NCI-H1092 (cell line): ENCODE measurements around the gene SLC5A1.
"Not testable (repeated sequence)": the region's sequence is repeated elsewhere in the genome, so short reads cannot be mapped to it uniquely, and the experiment has no call there.

Experiments
- DNase-seq: peaks from one replicate; lab custom pipeline; 2025; lab: John Stamatoyannopoulos, UW

The SLC5A1 gene

GRCh38 chr22:32144496-32145274 lies 101.6 kb downstream of the SLC5A1 start:
- no peak for DNase-seq

- DNase-seq: not testable (repeated sequence)
Observed at GRCh38 chr22:32147128-32147527, 104.1 kb downstream of the SLC5A1 start.

DNA sequence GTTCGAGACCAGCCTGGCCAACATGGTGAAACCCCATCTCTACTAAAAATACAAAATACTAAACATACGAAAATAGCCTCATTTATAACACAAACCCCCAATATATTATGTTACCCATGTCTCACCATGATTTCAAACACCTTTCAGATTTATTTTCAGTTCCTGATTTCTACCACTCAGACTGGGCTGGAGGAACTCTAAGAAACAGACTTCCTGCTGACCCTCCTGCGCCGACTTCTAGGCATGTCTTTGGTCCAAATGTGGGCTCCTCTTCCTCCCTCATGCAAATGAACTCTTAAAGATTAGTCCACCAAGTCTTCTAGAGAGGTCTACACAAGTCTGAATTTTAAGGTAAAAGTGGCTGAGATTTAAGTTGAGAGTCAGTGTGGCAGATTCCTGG lies 105.3 kb downstream of the SLC5A1 start:
- DNase-seq: not testable (repeated sequence)

DNA sequence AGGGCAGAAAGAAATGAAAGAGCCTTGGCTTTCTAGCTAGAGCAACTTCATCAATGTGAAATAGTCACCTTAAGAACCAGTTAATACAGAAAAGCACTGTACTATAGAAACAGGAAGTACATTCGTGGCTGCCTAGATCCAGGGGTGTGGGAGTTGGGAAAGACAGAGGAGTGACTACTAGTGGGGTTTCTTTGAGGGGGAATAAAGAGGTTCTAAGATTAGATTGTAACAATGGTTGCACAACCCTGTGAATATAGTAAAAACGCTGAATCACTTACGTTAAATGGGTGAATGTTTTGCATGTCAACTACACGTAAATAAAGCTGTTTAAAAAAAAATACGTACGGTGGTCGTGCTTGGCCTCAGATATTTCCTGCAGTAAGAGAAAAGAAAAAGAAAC lies 107.6 kb downstream of the SLC5A1 start:
- DNase-seq: not testable (repeated sequence)

DNA sequence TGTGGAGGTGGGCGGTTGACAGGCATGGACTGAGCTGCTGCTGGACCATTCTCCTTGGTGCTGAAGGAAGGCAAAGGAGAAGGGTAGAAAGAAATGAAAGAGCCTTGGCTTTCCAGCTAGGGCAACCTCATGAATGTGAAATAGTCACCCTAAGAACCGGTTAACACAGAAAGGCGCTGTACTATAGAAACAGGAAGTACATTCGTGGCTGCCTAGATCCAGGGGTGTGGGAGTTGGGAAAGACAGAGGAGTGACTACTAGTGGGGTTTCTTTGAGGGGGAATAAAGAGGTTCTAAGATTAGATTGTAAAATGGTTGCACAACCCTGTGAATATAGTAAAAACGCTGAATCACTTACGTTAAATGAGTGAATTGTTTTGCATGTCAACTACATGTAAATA lies 108.6 kb downstream of the SLC5A1 start:
- not testable (repeated sequence) for DNase-seq

DNA sequence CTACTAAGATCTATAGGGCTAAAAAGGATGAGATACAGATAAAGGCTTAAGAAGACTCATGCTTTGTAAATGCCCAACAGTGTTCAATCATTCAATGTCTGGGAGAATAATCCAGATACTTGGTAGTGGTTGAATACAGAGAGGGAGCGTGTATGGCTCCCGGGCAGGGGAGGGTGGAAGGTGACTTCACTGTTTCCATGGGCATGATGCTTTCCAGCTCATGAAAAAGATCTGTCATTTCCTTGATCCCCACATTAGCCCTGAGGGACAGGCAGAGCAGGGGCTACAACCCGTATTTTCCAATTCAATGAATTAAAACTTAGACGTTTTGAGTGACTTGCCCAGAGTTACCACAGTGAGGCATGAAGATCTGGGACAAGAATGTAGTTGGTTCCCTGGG lies 111.7 kb downstream of the SLC5A1 start:
- DNase-seq: not testable (repeated sequence)

DNA sequence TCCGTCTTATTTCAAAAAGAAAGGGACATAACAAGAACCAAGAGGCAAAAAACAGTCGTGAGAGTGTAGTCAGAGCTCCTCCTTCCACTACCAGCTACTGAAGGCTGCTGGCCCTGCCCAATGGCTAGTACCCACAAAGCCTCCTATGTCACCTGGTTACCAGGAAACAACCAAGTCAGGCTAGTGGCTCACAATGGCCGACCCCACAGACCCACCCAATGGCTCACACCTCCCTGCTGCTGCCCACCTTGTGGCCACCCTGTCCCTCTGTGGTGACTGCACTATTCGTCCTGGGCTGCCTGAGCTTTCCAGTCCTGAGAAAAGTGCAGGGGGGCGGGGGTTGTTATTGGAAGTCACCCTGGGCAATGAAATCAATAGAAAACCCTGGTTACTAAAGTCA lies 114.6 kb downstream of the SLC5A1 start:
- DNase-seq: not testable (repeated sequence)

DNA sequence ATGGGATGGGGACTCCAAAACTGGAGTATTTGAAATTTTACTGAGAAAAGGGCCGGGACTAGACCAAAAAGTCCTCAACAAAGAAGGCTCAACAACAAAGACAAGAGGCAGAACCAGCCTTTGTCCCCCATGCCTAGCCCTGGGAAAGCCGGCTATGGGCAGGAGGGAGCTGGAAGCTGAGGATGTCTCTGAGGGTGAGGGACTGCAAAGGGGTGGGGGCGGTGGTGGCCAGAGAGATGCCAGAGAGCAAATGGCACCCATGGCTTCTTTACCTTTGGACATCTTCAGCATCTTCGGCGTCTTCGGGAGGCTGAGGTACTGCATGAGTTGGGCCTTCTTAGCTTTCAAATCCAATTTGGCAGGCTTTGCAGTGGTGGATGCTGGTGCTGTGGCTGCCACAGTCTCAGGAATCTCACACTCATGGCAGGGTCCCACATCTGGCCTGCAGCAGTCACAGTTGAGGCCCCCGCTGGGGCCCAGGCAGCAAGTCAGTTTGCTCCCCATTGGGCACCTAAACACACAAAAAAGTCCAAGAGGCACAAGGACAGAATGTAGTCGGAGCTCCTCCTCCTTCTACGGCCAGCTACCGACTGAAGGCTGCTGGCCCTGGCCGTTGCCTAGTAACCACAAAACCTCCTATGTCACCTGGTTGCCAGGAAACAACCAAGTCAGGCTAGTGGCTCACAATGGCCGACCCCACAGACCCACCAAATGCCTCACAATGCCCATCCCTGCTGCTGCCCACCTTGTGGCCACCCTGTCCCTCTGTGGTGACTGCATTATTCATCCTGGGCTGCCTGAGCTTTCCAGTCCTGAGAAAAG lies 115.9 kb downstream of the SLC5A1 start, which contains the start of gene C22orf42:
C22orf42 (minus strand) TSS at position 592 of the 822 bp plus-strand sequence; CDS start at position 504, 88 bp downstream.
- DNase-seq: no peak

- DNase-seq: not testable (repeated sequence)
Observed at GRCh38 chr22:32160411-32160810, 117.3 kb downstream of the SLC5A1 start.
